Measurements from ENCODE around the gene DNAH1.

DNA sequence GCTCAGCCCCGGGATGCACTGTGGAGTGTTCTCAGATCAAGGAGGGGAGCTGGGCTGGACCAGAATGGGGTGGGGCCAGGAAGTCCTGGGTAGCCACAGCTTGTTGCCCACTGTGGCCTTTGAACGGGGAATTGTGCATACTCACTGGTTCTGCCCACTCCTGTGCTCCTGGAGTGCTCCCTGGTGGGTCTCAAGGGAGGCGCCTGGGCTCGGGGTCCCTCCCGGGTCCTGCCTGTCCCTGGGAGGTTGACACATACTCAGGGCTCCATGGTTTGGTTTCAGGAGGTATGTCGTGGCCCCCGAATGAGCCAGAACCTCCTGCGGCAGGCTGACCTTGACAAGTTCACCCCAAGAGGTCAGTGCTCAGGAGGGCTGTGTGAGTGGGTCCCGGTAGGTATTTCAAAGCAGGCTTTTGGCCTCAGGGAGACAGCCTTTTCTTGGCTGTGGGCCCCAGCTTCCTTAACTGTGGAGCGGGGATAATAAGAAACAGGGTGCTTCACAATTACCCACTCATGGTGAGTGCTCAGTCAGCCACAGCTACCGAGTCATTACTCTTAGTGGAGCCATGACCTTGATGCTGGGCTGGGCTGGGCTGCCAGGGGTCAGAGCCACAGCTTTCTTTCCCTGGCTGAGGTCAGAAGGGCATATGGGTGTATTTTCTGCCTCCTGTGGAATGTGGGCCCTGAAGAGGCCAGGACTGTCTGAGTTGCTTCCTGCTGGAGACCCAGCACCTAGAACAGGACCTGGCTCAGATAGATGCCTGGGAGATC, 7.6 kb downstream of the DNAH1 start:
- TF ChIP-seq, protein P1, sequence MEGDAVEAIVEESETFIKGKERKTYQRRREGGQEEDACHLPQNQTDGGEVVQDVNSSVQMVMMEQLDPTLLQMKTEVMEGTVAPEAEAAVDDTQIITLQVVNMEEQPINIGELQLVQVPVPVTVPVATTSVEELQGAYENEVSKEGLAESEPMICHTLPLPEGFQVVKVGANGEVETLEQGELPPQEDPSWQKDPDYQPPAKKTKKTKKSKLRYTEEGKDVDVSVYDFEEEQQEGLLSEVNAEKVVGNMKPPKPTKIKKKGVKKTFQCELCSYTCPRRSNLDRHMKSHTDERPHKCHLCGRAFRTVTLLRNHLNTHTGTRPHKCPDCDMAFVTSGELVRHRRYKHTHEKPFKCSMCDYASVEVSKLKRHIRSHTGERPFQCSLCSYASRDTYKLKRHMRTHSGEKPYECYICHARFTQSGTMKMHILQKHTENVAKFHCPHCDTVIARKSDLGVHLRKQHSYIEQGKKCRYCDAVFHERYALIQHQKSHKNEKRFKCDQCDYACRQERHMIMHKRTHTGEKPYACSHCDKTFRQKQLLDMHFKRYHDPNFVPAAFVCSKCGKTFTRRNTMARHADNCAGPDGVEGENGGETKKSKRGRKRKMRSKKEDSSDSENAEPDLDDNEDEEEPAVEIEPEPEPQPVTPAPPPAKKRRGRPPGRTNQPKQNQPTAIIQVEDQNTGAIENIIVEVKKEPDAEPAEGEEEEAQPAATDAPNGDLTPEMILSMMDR (IDR thresholded peaks at IDR 0.05 in 4 of 5, conservative IDR thresholded peaks at IDR 0.05 in 1 of 5): no peak
- no peak for TF ChIP-seq POLR2A (IDR thresholded peaks at IDR 0.05)
